ENCODE results near the gene IL9R. TPM values are rescaled to one million over a fixed set of nuclear protein-coding genes. Genes with fewer than 3 reads are reported as not detected.

Gene IL9R
- total and polyA plus RNA-seq, 2 experiments from 2014 or later, result 0.31 to 0.39 TPM

DNA sequence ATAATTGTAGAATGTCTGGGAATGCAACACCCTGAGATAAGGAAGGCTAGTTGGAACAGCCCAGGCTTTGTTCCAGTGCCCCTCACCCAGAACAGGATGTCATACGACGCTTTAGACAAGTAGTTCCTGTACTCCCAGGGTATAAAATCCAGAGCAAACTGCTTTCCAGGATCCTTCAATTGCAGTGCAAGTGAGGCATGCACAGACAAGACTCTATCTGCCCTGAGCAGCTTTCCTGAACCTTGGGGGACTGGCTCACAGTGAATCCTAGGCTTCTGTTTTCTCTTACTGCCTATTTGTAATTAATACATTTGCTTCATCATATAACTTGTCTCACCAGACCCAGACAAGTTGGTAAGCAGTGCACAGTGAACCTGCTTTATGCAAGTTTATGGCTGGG, 48.4 kb upstream of the IL9R start:
- Mint-ChIP-seq H3K27me3 (ENCODE audit: insufficient read depth, low read depth, poor library complexity) (no peaks in the 10 kb centered on the region), H3K4me1 (no peaks in the 10 kb centered on the region), H3K9me3 (peaks cover 24% of the 10 kb centered on the region), H3K36me3 (ENCODE audit: low read depth) (peaks cover 12% of the 10 kb centered on the region), H3K4me3 (no peak overlapping the region), H3K27ac (no peak overlapping the region)
- Histone ChIP-seq H3K79me2 (replicated peaks; ENCODE audit: insufficient read depth) (no peaks in the 10 kb centered on the region), H4K20me1 (replicated peaks; ENCODE audit: insufficient read depth) (no peaks in the 10 kb centered on the region), H3K36me3 (ENCODE audit: insufficient read depth) (no peaks in the 10 kb centered on the region), H3K27ac (ENCODE audit: low read depth) (no peak overlapping the region), H3F3A (replicated peaks; ENCODE audit: low read depth) (no peaks in the 10 kb centered on the region), H3K4me2 (no peak overlapping the region), H3K27me3 (ENCODE audit: insufficient read depth) (no peaks in the 10 kb centered on the region), H3K4me1 (ENCODE audit: insufficient read depth) (no peaks in the 10 kb centered on the region), H2AFZ (no peak overlapping the region), H3K4me3 (no peak overlapping the region), H3K9me2 (ENCODE audit: insufficient read depth) (0 out of 2 replicates have a peak, but pooled peaks cover 3% of the 10 kb centered on the region)
- ATAC-seq, result no peak
- TF ChIP-seq STAT1 (IDR thresholded peaks at IDR 0.05; ENCODE audit: unreplicated experiment), result no peak
- TF ChIP-seq NANOG (IDR thresholded peaks at IDR 0.05; ENCODE audit: borderline replicate concordance), result no peak
- no peak for TF ChIP-seq POLR2AphosphoS5 (IDR thresholded peaks at IDR 0.05; ENCODE audit: low read depth)
- no peak for TF ChIP-seq CREB1 (CRISPR knock-in tag; IDR thresholded peaks at IDR 0.05; ENCODE audit: low read depth)
- no peak for TF ChIP-seq EZH2phosphoT487 (IDR thresholded peaks at IDR 0.05; ENCODE audit: unreplicated experiment)
- TF ChIP-seq JUNB (IDR thresholded peaks at IDR 0.05; ENCODE audit: unreplicated experiment), result no peak
- TF ChIP-seq, protein P1, sequence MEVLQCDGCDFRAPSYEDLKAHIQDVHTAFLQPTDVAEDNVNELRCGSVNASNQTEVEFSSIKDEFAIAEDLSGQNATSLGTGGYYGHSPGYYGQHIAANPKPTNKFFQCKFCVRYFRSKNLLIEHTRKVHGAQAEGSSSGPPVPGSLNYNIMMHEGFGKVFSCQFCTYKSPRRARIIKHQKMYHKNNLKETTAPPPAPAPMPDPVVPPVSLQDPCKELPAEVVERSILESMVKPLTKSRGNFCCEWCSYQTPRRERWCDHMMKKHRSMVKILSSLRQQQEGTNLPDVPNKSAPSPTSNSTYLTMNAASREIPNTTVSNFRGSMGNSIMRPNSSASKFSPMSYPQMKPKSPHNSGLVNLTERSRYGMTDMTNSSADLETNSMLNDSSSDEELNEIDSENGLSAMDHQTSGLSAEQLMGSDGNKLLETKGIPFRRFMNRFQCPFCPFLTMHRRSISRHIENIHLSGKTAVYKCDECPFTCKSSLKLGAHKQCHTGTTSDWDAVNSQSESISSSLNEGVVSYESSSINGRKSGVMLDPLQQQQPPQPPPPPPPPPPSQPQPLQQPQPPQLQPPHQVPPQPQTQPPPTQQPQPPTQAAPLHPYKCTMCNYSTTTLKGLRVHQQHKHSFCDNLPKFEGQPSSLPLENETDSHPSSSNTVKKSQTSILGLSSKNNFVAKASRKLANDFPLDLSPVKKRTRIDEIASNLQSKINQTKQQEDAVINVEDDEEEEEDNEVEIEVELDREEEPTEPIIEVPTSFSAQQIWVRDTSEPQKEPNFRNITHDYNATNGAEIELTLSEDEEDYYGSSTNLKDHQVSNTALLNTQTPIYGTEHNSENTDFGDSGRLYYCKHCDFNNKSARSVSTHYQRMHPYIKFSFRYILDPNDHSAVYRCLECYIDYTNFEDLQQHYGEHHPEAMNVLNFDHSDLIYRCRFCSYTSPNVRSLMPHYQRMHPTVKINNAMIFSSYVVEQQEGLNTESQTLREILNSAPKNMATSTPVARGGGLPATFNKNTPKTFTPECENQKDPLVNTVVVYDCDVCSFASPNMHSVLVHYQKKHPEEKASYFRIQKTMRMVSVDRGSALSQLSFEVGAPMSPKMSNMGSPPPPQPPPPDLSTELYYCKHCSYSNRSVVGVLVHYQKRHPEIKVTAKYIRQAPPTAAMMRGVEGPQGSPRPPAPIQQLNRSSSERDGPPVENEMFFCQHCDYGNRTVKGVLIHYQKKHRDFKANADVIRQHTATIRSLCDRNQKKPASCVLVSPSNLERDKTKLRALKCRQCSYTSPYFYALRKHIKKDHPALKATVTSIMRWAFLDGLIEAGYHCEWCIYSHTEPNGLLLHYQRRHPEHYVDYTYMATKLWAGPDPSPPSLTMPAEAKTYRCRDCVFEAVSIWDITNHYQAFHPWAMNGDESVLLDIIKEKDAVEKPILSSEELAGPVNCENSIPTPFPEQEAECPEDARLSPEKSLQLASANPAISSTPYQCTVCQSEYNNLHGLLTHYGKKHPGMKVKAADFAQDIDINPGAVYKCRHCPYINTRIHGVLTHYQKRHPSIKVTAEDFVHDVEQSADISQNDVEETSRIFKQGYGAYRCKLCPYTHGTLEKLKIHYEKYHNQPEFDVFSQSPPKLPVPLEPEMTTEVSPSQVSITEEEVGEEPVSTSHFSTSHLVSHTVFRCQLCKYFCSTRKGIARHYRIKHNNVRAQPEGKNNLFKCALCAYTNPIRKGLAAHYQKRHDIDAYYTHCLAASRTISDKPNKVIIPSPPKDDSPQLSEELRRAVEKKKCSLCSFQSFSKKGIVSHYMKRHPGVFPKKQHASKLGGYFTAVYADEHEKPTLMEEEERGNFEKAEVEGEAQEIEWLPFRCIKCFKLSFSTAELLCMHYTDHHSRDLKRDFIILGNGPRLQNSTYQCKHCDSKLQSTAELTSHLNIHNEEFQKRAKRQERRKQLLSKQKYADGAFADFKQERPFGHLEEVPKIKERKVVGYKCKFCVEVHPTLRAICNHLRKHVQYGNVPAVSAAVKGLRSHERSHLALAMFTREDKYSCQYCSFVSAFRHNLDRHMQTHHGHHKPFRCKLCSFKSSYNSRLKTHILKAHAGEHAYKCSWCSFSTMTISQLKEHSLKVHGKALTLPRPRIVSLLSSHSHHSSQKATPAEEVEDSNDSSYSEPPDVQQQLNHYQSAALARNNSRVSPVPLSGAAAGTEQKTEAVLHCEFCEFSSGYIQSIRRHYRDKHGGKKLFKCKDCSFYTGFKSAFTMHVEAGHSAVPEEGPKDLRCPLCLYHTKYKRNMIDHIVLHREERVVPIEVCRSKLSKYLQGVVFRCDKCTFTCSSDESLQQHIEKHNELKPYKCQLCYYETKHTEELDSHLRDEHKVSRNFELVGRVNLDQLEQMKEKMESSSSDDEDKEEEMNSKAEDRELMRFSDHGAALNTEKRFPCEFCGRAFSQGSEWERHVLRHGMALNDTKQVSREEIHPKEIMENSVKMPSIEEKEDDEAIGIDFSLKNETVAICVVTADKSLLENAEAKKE (CRISPR knock-in tag; IDR thresholded peaks at IDR 0.05), result no peak
- TF ChIP-seq, protein P2, sequence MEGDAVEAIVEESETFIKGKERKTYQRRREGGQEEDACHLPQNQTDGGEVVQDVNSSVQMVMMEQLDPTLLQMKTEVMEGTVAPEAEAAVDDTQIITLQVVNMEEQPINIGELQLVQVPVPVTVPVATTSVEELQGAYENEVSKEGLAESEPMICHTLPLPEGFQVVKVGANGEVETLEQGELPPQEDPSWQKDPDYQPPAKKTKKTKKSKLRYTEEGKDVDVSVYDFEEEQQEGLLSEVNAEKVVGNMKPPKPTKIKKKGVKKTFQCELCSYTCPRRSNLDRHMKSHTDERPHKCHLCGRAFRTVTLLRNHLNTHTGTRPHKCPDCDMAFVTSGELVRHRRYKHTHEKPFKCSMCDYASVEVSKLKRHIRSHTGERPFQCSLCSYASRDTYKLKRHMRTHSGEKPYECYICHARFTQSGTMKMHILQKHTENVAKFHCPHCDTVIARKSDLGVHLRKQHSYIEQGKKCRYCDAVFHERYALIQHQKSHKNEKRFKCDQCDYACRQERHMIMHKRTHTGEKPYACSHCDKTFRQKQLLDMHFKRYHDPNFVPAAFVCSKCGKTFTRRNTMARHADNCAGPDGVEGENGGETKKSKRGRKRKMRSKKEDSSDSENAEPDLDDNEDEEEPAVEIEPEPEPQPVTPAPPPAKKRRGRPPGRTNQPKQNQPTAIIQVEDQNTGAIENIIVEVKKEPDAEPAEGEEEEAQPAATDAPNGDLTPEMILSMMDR (conservative IDR thresholded peaks at IDR 0.05; ENCODE audit: low read depth in 2 of 2), result no peak
- TF ChIP-seq EZH2 (IDR thresholded peaks at IDR 0.05; ENCODE audit: low read depth, unreplicated experiment), result no peak
- no peak for DNase-seq (ENCODE audit: low spot score)

Measured in GM23338 (cell line).